ENCODE measurements around the gene CPSF4L.
"Not testable (repeated sequence)": the region's sequence is repeated elsewhere in the genome, so short reads cannot be mapped to it uniquely, and the experiment has no call there.

Gene CPSF4L

GRCh38 chr17:73261617-73261951 is at the start of gene CPSF4L:
Gene CPSF4L, minus strand, starts transcription at chr17:73261880. Its CDS starts 62 bp downstream, at chr17:73261818.
- Histone ChIP-seq H3K9ac (ENCODE audit: low read length) (no peak within 1 kb of the TSS), H3K4me1 (ENCODE audit: insufficient read depth, low read length) (peaks cover 9% of the 10 kb centered on the region), H3K9me3 (ENCODE audit: low read length) (no peaks in the 10 kb centered on the region), H3K36me3 (ENCODE audit: insufficient read depth, low read length) (no peaks in the 10 kb centered on the region), H3K27ac (ENCODE audit: low read depth, low read length) (no peak within 1 kb of the TSS), H3K27me3 (ENCODE audit: control insufficient read depth in 1 of 2, insufficient read depth in 2 of 2, low read length in 2 of 2) (no peaks in the 10 kb centered on the region), H3K4me3 (ENCODE audit: low read depth in 1 of 2, low read length in 2 of 2) (no peak within 1 kb of the TSS)

GRCh38 chr17:73311428-73311780 is 49.7 kb upstream of the CPSF4L start:
- Histone ChIP-seq H3K9ac (ENCODE audit: low read length) (peak overlapping the region; percentile 87), H3K9me3 (ENCODE audit: low read length) (no peaks in the 10 kb centered on the region), H3K27ac (ENCODE audit: low read depth, low read length) (peak overlapping the region; percentile 100), H3K4me3 (ENCODE audit: low read depth in 1 of 2, low read length in 2 of 2) (peak overlapping the region; percentile 81 to 100), H3K4me1 (ENCODE audit: insufficient read depth, low read length) (peaks cover 39% of the 10 kb centered on the region), H3K27me3 (ENCODE audit: control insufficient read depth in 1 of 2, insufficient read depth in 2 of 2, low read length in 2 of 2) (no peaks in the 10 kb centered on the region), H3K36me3 (ENCODE audit: insufficient read depth, low read length) (peaks cover 4% of the 10 kb centered on the region)

GRCh38 chr17:73309727-73310596 is 48.3 kb upstream of the CPSF4L start:
- Histone ChIP-seq H3K9ac (ENCODE audit: low read length) (peak overlapping the region; percentile 98), H3K27ac (ENCODE audit: low read depth, low read length) (peak overlapping the region; percentile 100), H3K4me3 (ENCODE audit: low read depth in 1 of 2, low read length in 2 of 2) (peak overlapping the region; percentile 81 to 100), H3K4me1 (ENCODE audit: insufficient read depth, low read length) (peaks cover 53% of the 10 kb centered on the region), H3K27me3 (ENCODE audit: control insufficient read depth in 1 of 2, insufficient read depth in 2 of 2, low read length in 2 of 2) (no peaks in the 10 kb centered on the region), H3K9me3 (ENCODE audit: low read length) (no peaks in the 10 kb centered on the region), H3K36me3 (ENCODE audit: insufficient read depth, low read length) (peaks cover 4% of the 10 kb centered on the region)

GRCh38 chr17:73308959-73309358 is 47.3 kb upstream of the CPSF4L start:
- not testable (repeated sequence) for H3K9me3 ChIP-seq (ENCODE audit: low read length); H3K36me3 ChIP-seq (ENCODE audit: insufficient read depth, low read length); H3K27me3 ChIP-seq (ENCODE audit: control insufficient read depth in 1 of 2, insufficient read depth in 2 of 2, low read length in 2 of 2)
- Histone ChIP-seq H3K9ac (ENCODE audit: low read length) (peak overlapping the region; percentile 46), H3K4me1 (ENCODE audit: insufficient read depth, low read length) (peaks cover 63% of the 10 kb centered on the region), H3K4me3 (ENCODE audit: low read depth in 1 of 2, low read length in 2 of 2) (peak overlapping the region in 1 of 2 donors; percentile 81), H3K27ac (ENCODE audit: low read depth, low read length) (peak overlapping the region; percentile 100)

GRCh38 chr17:73308017-73308823 is 46.5 kb upstream of the CPSF4L start:
- H3K9me3 ChIP-seq (ENCODE audit: low read length): no peaks in the 10 kb centered on the region
- peak overlapping the region; percentile 7 to 81 for H3K4me3 ChIP-seq (ENCODE audit: low read depth in 1 of 2, low read length in 2 of 2)
- H3K9ac ChIP-seq (ENCODE audit: low read length): peak overlapping the region; percentile 46
- peaks cover 4% of the 10 kb centered on the region for H3K36me3 ChIP-seq (ENCODE audit: insufficient read depth, low read length)
- no peaks in the 10 kb centered on the region for H3K27me3 ChIP-seq (ENCODE audit: control insufficient read depth in 1 of 2, insufficient read depth in 2 of 2, low read length in 2 of 2)
- peaks cover 70% of the 10 kb centered on the region for H3K4me1 ChIP-seq (ENCODE audit: insufficient read depth, low read length)
- peak overlapping the region; percentile 100 for H3K27ac ChIP-seq (ENCODE audit: low read depth, low read length)

GRCh38 chr17:73307130-73307529 is 45.5 kb upstream of the CPSF4L start:
- Histone ChIP-seq H3K9ac (ENCODE audit: low read length) (peak overlapping the region; percentile 10), H3K4me1 (ENCODE audit: insufficient read depth, low read length) (peaks cover 71% of the 10 kb centered on the region), H3K27ac (ENCODE audit: low read depth, low read length) (peak overlapping the region; percentile 98), H3K27me3 (ENCODE audit: control insufficient read depth in 1 of 2, insufficient read depth in 2 of 2, low read length in 2 of 2) (no peaks in the 10 kb centered on the region), H3K4me3 (ENCODE audit: low read depth in 1 of 2, low read length in 2 of 2) (no peak overlapping the region), H3K36me3 (ENCODE audit: insufficient read depth, low read length) (peaks cover 4% of the 10 kb centered on the region), H3K9me3 (ENCODE audit: low read length) (no peaks in the 10 kb centered on the region)

GRCh38 chr17:73305845-73306836 is 44.5 kb upstream of the CPSF4L start:
- Histone ChIP-seq H3K9me3 (ENCODE audit: low read length) (no peaks in the 10 kb centered on the region), H3K4me3 (ENCODE audit: low read depth in 1 of 2, low read length in 2 of 2) (peak overlapping the region; percentile 71 to 74), H3K27ac (ENCODE audit: low read depth, low read length) (peak overlapping the region; percentile 98), H3K9ac (ENCODE audit: low read length) (peak overlapping the region; percentile 79), H3K4me1 (ENCODE audit: insufficient read depth, low read length) (peaks cover 74% of the 10 kb centered on the region), H3K36me3 (ENCODE audit: insufficient read depth, low read length) (peaks cover 4% of the 10 kb centered on the region), H3K27me3 (ENCODE audit: control insufficient read depth in 1 of 2, insufficient read depth in 2 of 2, low read length in 2 of 2) (no peaks in the 10 kb centered on the region)

GRCh38 chr17:73304971-73305812 is 43.5 kb upstream of the CPSF4L start:
- peaks cover 4% of the 10 kb centered on the region for H3K36me3 ChIP-seq (ENCODE audit: insufficient read depth, low read length)
- H3K9me3 ChIP-seq (ENCODE audit: low read length): no peaks in the 10 kb centered on the region
- peaks cover 80% of the 10 kb centered on the region for H3K4me1 ChIP-seq (ENCODE audit: insufficient read depth, low read length)
- H3K4me3 ChIP-seq (ENCODE audit: low read depth in 1 of 2, low read length in 2 of 2): peak overlapping the region; percentile 71 to 74
- H3K9ac ChIP-seq (ENCODE audit: low read length): peak overlapping the region; percentile 79
- peak overlapping the region; percentile 98 for H3K27ac ChIP-seq (ENCODE audit: low read depth, low read length)
- no peaks in the 10 kb centered on the region for H3K27me3 ChIP-seq (ENCODE audit: control insufficient read depth in 1 of 2, insufficient read depth in 2 of 2, low read length in 2 of 2)

GRCh38 chr17:73304438-73304837 is 42.8 kb upstream of the CPSF4L start:
- no peaks in the 10 kb centered on the region for H3K27me3 ChIP-seq (ENCODE audit: control insufficient read depth in 1 of 2, insufficient read depth in 2 of 2, low read length in 2 of 2)
- H3K27ac ChIP-seq (ENCODE audit: low read depth, low read length): peak overlapping the region; percentile 98
- peaks cover 80% of the 10 kb centered on the region for H3K4me1 ChIP-seq (ENCODE audit: insufficient read depth, low read length)
- H3K36me3 ChIP-seq (ENCODE audit: insufficient read depth, low read length): peaks cover 10% of the 10 kb centered on the region
- peak overlapping the region; percentile 79 for H3K9ac ChIP-seq (ENCODE audit: low read length)
- no peaks in the 10 kb centered on the region for H3K9me3 ChIP-seq (ENCODE audit: low read length)
- H3K4me3 ChIP-seq (ENCODE audit: low read depth in 1 of 2, low read length in 2 of 2): peak overlapping the region; percentile 71 to 74

GRCh38 chr17:73302189-73302588 is 40.5 kb upstream of the CPSF4L start:
- Histone ChIP-seq H3K27me3 (ENCODE audit: control insufficient read depth in 1 of 2, insufficient read depth in 2 of 2, low read length in 2 of 2) (no peaks in the 10 kb centered on the region), H3K36me3 (ENCODE audit: insufficient read depth, low read length) (peaks cover 10% of the 10 kb centered on the region), H3K4me1 (ENCODE audit: insufficient read depth, low read length) (peaks cover 72% of the 10 kb centered on the region), H3K27ac (ENCODE audit: low read depth, low read length) (no peak overlapping the region), H3K9ac (ENCODE audit: low read length) (no peak overlapping the region), H3K4me3 (ENCODE audit: low read depth in 1 of 2, low read length in 2 of 2) (no peak overlapping the region), H3K9me3 (ENCODE audit: low read length) (no peaks in the 10 kb centered on the region)
